Effector memory CD4-positive, alpha-beta T cell (primary cell): ENCODE results near the gene DPP9.

Source experiments
- DNase-seq, 3 donors: peaks; one replicate each; pipeline ENCODE4 v3.0.0-alpha.2; 2020
- H3K27ac ChIP-seq: 2 replicates; pipeline ENCODE4 v1.7.0; 2013; ENCODE audit warnings: mild to moderate bottlenecking, low read length, moderate library complexity; ENCODE audit not compliant: insufficient read depth, poor library complexity, severe bottlenecking
- H3K27me3 ChIP-seq: replicated peaks from 2 replicates; pipeline ENCODE4 v1.7.0; 2013; ENCODE audit warnings: mild to moderate bottlenecking, low read length; ENCODE audit not compliant: insufficient read depth, control insufficient read depth, poor library complexity, severe bottlenecking
- H3K36me3 ChIP-seq: 2 replicates; pipeline ENCODE4 v1.7.0; 2013; ENCODE audit warnings: mild to moderate bottlenecking, low read length, moderate library complexity; ENCODE audit not compliant: control insufficient read depth, insufficient read depth
- H3K4me1 ChIP-seq: 2 replicates; pipeline ENCODE4 v1.7.0; 2013; ENCODE audit warnings: low read length, mild to moderate bottlenecking; ENCODE audit not compliant: control insufficient read depth, insufficient read depth, poor library complexity, severe bottlenecking
- H3K4me3 ChIP-seq: 2 replicates; pipeline ENCODE4 v1.7.0; 2013; ENCODE audit warnings: low read length, low read depth, mild to moderate bottlenecking; ENCODE audit not compliant: insufficient read depth, poor library complexity, severe bottlenecking
- H3K9me3 ChIP-seq: 2 replicates; pipeline ENCODE4 v1.7.0; 2013; ENCODE audit warnings: mild to moderate bottlenecking, low read length, moderate library complexity; ENCODE audit not compliant: control insufficient read depth

DPP9 gene

DNA sequence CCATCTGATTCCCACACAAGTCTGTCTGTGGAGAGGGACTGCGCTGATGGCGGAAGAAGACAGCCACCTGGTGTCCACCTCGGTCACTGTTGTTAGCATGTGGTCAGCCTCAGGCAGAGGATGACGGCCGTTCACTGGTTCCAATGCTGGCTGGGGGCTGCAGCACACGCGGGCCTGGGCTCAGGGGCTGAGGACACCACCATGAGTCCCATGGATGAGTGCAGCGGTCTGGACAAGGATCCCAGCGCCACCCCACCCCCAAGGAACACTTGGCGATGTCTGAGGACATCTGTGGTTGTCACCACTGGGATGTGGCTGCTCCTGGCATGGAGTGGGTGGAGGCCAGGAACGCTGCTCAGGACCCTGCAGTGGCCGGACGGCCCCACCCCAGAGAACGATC is 10.9 kb downstream of the DPP9 start:
- peaks cover 71% of the 10 kb centered on the region for H3K36me3 ChIP-seq
- H3K4me1 ChIP-seq: no peaks in the 10 kb centered on the region
- H3K27ac ChIP-seq: no peak overlapping the region

DNA sequence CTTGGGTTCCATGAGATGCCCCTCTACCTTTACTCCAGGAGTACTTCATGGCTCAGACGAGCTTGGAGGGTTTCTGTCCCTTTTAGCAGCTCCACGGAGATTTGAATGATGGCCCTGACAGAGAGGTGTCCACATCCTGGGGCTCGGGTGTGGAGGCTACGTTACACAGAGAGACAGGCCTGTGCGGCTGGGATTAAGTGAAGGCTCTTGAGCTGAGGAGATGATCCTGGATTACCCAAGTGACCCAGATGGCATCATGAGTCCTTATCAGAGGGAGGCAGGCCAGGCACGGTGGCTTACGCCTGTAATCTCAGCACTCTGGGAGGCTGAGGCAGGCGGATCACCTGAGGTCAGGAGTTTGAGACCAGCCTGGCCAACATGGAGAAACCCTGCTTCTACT is 12.4 kb downstream of the DPP9 start:
- no peak for DNase-seq
- Histone ChIP-seq H3K4me1 (no peaks in the 10 kb centered on the region), H3K36me3 (peaks cover 61% of the 10 kb centered on the region), H3K4me3 (no peak overlapping the region), H3K27ac (no peak overlapping the region), H3K27me3 (no peaks in the 10 kb centered on the region), H3K9me3 (no peaks in the 10 kb centered on the region)

More for the DNA sequence above, 10.9 kb downstream of the DPP9 start:
- no peak for DNase-seq
- H3K9me3 ChIP-seq: no peaks in the 10 kb centered on the region
- H3K27me3 ChIP-seq: no peaks in the 10 kb centered on the region
- no peak overlapping the region for H3K4me3 ChIP-seq

DNA sequence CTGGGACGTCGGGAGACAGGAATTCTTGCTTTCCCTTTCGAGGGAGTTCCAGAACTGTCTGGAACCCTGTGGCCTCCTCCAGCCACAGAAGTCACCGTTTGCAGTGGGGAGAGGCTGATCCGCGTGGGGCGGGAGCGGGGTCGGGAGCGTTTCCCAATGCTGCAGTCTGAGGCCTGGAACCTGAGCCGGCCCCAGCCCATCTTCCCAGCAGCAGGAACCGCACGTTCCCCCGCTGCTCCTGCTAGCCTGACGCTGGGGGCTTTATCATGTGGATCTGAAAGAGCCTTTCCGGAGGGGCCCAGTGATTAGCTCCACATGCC is 13.4 kb downstream of the DPP9 start:
- no peak overlapping the region for H3K27ac ChIP-seq
- no peaks in the 10 kb centered on the region for H3K27me3 ChIP-seq
- DNase-seq: no peak
- peaks cover 60% of the 10 kb centered on the region for H3K36me3 ChIP-seq
- no peaks in the 10 kb centered on the region for H3K4me1 ChIP-seq
- H3K4me3 ChIP-seq: no peak overlapping the region
- H3K9me3 ChIP-seq: no peaks in the 10 kb centered on the region

DNA sequence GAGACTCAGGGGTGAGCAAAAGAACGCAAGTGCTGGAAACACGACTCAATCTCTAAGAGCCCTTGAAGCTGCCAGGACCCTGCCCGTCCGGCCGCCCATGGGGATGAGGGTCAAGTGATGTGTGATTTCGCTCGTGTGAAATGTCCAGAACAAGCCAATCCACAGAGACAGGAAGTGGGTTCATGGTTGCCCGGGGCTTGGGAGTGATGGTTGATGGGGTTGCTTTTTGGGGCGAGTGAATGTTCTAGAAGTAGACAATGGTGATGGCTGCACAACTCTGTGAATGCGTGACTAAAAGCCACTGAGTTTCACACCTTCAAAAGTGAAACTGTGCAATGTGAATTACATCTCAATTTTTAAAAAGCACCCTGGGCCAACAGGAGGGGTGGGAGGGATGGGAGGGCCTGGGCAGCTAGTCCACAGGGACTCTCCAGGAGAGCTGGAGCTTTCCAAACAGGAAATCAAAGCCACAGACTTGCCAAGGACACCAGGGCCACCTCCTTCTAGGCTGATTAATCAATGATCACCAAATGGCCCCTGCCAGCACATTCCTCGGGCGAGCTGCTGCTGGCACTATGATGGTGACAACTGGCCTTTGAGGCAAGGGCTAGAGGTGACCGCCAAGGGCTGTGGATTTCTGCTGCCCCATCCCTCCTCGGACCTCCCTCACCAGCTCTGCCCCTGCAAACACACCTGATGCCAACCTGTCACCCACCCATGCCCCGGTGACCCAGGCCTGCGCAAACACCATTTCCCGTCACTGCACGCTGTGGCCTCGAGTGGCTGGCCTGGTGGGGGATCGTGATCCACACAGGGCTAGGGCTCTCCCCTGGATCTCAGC is 14.0 kb downstream of the DPP9 start:
- DNase-seq: no peak
- Histone ChIP-seq H3K4me1 (no peaks in the 10 kb centered on the region), H3K36me3 (peaks cover 60% of the 10 kb centered on the region), H3K27ac (no peak overlapping the region), H3K27me3 (no peaks in the 10 kb centered on the region), H3K9me3 (no peaks in the 10 kb centered on the region), H3K4me3 (no peak overlapping the region)

DNA sequence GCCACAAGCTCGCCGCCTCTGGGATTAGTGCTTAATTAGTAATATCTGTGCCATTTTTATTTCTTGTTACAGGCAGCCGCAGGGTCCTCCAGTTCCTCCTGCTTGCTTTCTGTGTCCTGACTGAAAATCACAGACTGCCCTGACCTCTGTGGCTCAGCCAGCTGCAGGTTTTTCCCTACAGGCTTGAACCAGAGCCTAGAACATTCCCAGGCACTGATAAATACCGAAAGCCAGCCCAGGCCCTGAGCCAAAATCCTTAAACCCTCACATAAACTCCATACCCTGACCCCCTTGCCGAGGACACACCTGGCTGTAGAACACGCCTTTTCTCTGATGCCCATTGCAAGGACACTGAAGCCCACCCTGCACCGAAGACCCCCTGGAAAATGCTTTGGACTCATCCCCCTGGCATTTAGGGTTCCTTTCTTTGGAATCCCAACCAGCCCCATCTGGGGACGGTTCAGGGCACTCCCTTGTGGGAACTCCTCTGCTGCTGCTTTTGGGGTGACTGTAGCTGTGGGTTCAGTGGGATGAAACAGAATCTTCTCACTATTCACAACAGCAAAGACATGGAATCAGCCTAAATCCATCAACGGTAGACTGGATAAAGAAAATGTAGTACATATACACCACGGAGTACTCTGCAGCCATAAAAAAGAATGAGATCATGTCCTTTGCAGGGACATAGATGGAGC is 15.5 kb downstream of the DPP9 start:
- H3K27ac ChIP-seq: no peak overlapping the region
- H3K9me3 ChIP-seq: no peaks in the 10 kb centered on the region
- H3K4me1 ChIP-seq: no peaks in the 10 kb centered on the region
- DNase-seq: no peak
- no peaks in the 10 kb centered on the region for H3K27me3 ChIP-seq
- no peak overlapping the region for H3K4me3 ChIP-seq
- peaks cover 55% of the 10 kb centered on the region for H3K36me3 ChIP-seq

DNA sequence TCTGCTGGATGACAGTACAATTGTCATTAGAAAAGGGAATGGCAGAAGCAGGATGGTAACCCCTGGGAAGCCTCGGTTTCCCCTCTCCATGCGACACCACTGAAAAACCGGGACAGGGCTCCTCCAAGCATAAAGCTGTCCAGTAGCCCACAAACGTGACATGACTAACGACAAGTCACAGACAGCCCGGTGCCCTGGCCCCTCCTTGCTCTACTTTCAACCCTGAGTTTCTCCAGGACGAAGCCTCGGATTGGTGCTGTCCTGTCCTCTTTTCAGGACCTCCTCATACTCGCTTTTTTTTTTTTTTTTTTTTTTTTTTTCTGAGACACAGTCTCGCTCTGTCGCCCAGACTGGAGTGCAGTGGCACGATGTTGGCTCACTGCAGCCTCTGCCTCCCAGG is 16.3 kb downstream of the DPP9 start:
- Histone ChIP-seq H3K4me3 (no peak overlapping the region), H3K9me3 (no peaks in the 10 kb centered on the region), H3K4me1 (no peaks in the 10 kb centered on the region), H3K27ac (no peak overlapping the region), H3K27me3 (no peaks in the 10 kb centered on the region), H3K36me3 (peaks cover 54% of the 10 kb centered on the region)
- no peak for DNase-seq

DNA sequence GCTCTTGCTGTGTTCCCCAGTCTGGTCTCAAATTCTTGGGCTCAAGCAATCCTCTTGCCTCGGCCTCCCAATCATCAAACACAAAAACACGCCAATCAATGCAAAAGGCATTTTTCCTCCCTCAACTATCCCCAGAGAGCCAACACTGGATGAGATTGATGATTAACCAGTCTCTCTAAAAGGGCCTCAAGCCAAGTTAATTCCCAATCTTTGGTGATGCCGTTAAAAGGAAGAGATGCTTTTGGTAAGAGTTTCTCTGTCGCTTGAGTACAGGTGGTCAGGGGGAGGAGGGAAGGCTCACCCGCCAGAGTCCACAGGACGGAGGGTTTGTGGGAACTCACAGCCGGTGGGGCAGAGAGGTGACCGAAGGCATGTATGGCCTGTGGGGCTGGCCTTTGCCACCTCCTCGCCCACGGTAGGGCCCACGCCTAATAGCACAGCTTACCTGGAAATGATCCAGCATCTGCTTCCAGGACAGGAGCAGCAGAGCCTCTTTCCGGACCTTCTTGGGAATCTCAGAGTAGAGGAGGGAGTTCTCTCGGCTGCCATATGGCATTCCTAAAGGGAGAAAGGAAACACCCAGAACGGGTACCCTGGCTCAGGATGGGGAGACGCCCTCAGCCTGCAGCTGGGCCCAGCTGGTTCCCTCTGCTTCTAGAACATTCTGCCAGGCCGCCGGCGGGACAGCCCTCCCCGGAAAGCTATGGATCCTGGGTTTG is 18.1 kb downstream of the DPP9 start:
- no peaks in the 10 kb centered on the region for H3K9me3 ChIP-seq
- H3K27ac ChIP-seq: no peak overlapping the region
- no peak for DNase-seq
- no peak overlapping the region for H3K4me3 ChIP-seq
- H3K4me1 ChIP-seq: no peaks in the 10 kb centered on the region
- H3K27me3 ChIP-seq: no peaks in the 10 kb centered on the region
- peaks cover 56% of the 10 kb centered on the region for H3K36me3 ChIP-seq

DNA sequence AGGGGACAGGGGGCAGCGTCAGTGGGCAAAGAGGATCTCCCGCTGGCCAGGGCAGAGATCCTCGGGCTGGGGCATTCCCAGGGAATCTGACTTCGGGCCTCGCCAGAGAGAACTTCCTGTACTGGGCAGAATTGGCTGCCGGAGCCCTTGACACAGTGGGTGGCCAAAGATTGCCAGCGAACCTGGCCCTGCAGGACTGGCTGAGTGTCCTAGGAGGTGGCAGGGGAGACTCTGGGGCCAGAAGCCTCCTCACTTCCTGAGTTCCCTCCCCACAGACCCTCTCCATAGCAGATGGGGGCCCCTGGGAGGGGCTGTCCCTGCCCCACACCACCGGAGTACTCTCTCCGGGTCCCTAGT is 19.3 kb downstream of the DPP9 start:
- Histone ChIP-seq H3K27ac (no peak overlapping the region), H3K36me3 (peaks cover 61% of the 10 kb centered on the region), H3K4me1 (no peaks in the 10 kb centered on the region), H3K4me3 (no peak overlapping the region), H3K27me3 (no peaks in the 10 kb centered on the region), H3K9me3 (no peaks in the 10 kb centered on the region)
- DNase-seq: no peak

DNA sequence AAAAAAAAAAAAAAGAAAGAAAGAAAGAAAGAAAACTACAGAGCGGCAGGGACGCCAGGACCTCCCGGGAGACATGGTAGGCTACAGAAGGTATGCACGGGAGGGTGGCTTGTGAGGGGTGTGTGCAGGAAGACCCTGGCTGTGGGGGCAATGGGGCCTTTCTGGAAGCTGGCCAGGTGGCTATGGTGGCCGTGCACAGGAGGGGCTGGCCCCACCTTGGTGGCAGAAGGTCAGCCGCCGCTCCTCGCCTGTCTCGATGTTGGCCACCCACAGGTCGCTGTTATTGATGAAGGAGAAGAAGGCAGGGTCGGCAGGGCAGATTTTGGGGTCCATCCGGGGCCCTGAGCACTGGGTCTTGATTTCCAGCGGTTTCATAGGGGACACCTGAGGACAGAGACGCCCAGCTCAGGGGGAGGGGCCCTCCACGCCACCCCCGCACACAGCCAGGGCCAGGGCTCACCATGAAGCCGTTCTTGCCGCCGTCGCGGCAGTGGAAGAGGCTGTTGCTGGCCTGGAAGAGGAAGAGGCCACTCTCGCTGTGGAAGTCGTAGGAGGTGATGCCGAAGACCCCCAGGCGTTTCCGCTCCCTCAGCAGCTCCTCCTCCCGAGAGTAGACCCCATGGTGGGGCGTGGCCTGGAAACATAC is 19.8 kb downstream of the DPP9 start:
- no peak overlapping the region for H3K27ac ChIP-seq
- peaks cover 63% of the 10 kb centered on the region for H3K36me3 ChIP-seq
- H3K4me3 ChIP-seq: no peak overlapping the region

More for the DNA sequence above, 19.8 kb downstream of the DPP9 start:
- Histone ChIP-seq H3K27me3 (no peaks in the 10 kb centered on the region), H3K4me1 (no peaks in the 10 kb centered on the region), H3K9me3 (no peaks in the 10 kb centered on the region)
- DNase-seq: no peak
